ENCODE results near the gene IQSEC3.
"Not testable (repeated sequence)": the region's sequence is repeated elsewhere in the genome, so short reads cannot be mapped to it uniquely, and the experiment has no call there.

IQSEC3 gene

DNA sequence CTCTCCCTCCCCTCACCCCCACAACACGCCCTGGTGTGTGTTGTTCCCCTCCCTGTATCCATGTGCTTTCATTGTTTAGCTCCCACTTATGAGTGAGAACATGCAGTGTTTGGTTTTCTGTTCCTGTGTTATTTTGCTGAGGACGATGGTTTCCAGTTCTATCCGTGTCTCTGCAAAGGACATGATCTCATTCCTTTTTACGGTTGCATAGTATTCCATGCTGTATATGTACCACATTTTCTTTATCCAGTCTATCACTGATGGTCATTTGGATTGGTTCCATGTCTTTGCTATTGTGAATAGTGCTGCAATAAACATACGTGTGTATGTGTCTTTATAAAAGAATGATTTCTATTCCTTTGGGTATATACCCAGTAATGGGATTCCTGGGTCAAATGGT, 20.0 kb upstream of the IQSEC3 start:
- H3K27ac Mint-ChIP-seq; H3K9me3 Mint-ChIP-seq (ENCODE audit: low read depth); H3K4me1 Mint-ChIP-seq (ENCODE audit: low read depth); H3K4me3 Mint-ChIP-seq; H3K36me3 Mint-ChIP-seq: not testable (repeated sequence)
- H3K27me3 Mint-ChIP-seq: peaks cover 25% of the 10 kb centered on the region

DNA sequence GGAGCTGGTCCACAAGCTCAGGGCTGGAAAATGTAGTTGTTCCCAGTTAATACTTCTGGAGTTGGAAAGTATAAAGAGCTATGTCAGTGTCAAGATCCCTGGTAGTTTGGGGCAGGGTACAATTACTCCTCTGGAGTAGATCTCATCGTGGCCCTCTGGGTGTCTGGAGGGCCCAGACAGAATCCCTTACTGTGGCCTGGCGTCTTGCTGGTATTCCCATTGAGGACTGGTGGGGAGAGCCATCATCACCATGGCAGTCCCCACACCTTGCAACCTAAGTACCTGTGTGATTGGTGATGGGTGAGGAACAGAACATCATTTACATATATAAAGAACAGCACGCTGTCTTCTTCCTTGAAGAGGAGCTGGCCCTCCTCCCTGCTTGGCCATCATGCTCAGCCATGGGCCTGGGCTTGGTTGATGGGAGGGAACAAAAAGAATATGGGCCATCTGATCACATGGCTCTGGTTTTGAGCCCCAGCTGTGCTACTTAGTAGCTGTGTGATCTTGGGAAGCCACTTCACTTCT, 18.8 kb upstream of the IQSEC3 start:
- not testable (repeated sequence) for H3K4me3 Mint-ChIP-seq; H3K9me3 Mint-ChIP-seq (ENCODE audit: low read depth); H3K4me1 Mint-ChIP-seq (ENCODE audit: low read depth); H3K27ac Mint-ChIP-seq; H3K36me3 Mint-ChIP-seq
- peaks cover 29% of the 10 kb centered on the region for H3K27me3 Mint-ChIP-seq

- not testable (repeated sequence) for H3K27ac Mint-ChIP-seq; H3K36me3 Mint-ChIP-seq; H3K4me3 Mint-ChIP-seq; H3K9me3 Mint-ChIP-seq (ENCODE audit: low read depth); H3K4me1 Mint-ChIP-seq (ENCODE audit: low read depth)
- peaks cover 39% of the 10 kb centered on the region for H3K27me3 Mint-ChIP-seq
Observed at GRCh38 chr12:49149-49548, 17.4 kb upstream of the IQSEC3 start.

DNA sequence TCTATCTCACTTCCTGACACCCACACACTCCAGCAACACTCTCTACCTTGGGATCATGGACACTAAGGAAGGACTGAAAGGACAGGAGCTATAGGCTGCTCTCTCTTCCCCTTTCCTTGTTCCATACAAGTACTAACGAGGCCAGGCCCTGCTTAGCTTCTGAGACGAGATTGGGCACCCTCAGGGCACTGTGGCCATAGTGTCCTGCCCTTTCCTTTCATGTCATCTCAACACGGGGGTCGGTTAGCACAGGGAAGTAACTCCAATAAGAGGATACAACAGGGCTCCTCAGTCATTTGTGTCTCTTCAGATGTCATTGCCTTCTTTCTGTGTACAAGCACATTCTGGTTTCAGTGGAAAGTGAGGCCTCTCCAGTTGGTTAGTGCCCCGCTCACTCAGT, 15.5 kb upstream of the IQSEC3 start:
- not testable (repeated sequence) for H3K27ac Mint-ChIP-seq; H3K9me3 Mint-ChIP-seq (ENCODE audit: low read depth); H3K36me3 Mint-ChIP-seq; H3K4me1 Mint-ChIP-seq (ENCODE audit: low read depth); H3K4me3 Mint-ChIP-seq
- peaks cover 36% of the 10 kb centered on the region for H3K27me3 Mint-ChIP-seq

GRCh38 chr12:51962-52361, 14.6 kb upstream of the IQSEC3 start:
- H3K27me3 Mint-ChIP-seq: peaks cover 41% of the 10 kb centered on the region
- H3K36me3 Mint-ChIP-seq; H3K27ac Mint-ChIP-seq; H3K9me3 Mint-ChIP-seq (ENCODE audit: low read depth); H3K4me1 Mint-ChIP-seq (ENCODE audit: low read depth); H3K4me3 Mint-ChIP-seq: not testable (repeated sequence)

GRCh38 chr12:52902-53734, 13.4 kb upstream of the IQSEC3 start:
- H3K4me3 Mint-ChIP-seq; H3K36me3 Mint-ChIP-seq; H3K27ac Mint-ChIP-seq; H3K9me3 Mint-ChIP-seq (ENCODE audit: low read depth); H3K4me1 Mint-ChIP-seq (ENCODE audit: low read depth): not testable (repeated sequence)
- H3K27me3 Mint-ChIP-seq: peaks cover 51% of the 10 kb centered on the region

- H3K4me1 Mint-ChIP-seq (ENCODE audit: low read depth): no peaks in the 10 kb centered on the region
- peaks cover 54% of the 10 kb centered on the region for H3K27me3 Mint-ChIP-seq
- no peak overlapping the region for H3K4me3 Mint-ChIP-seq
- H3K36me3 Mint-ChIP-seq: peaks cover 5% of the 10 kb centered on the region
- H3K9me3 Mint-ChIP-seq (ENCODE audit: low read depth): peaks cover 16% of the 10 kb centered on the region
- H3K27ac Mint-ChIP-seq: no peak overlapping the region
Observed at GRCh38 chr12:53735-54730, 12.5 kb upstream of the IQSEC3 start.

DNA sequence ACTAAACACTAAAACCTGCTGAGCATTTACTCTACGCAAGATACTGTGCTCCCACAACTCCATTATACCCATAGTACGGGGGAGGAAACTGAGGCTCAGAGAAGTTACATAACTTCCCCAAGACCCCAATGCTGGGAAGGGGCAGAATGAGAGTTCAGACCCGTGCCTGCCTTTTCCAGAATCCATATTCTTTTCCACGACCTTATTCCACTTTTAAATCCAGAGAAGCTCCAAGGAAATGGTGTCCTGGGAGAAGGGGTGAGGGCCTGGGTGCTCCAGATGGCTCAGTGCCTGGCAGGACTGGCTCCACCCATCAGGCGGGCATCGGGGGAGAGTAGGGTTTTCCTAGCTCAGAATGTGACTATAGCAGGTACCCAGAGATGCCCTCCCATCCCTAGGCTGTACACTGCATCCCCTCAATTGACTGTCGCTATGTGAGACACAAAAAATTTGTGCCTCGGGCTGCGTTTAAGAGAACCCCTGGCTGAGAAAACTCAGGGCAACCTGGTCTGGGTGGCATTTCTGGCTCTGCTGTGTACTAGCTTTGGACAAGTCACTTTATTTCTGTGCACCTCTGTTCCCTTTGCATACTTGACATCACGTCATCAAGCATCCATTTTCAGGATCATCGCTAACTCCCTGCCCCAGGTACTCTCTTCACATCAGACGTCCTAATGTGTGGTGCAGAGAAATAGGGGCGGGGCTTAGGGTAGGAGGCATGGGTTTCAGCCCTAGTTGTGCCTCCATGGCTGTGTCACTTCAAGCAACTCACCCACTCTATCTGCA, 11.6 kb upstream of the IQSEC3 start:
- no peak overlapping the region for H3K4me3 Mint-ChIP-seq
- H3K36me3 Mint-ChIP-seq: peaks cover 8% of the 10 kb centered on the region
- H3K27me3 Mint-ChIP-seq: peaks cover 57% of the 10 kb centered on the region

GRCh38 chr12:56683-57346, 9.8 kb upstream of the IQSEC3 start:
- peaks cover 8% of the 10 kb centered on the region for H3K36me3 Mint-ChIP-seq
- no peak overlapping the region for H3K27ac Mint-ChIP-seq
- H3K27me3 Mint-ChIP-seq: peaks cover 57% of the 10 kb centered on the region
- no peak overlapping the region for H3K4me3 Mint-ChIP-seq
- H3K4me1 Mint-ChIP-seq (ENCODE audit: low read depth): no peaks in the 10 kb centered on the region
- H3K9me3 Mint-ChIP-seq (ENCODE audit: low read depth): peaks cover 27% of the 10 kb centered on the region

More for the DNA sequence above, 11.6 kb upstream of the IQSEC3 start:
- H3K4me1 Mint-ChIP-seq (ENCODE audit: low read depth): no peaks in the 10 kb centered on the region
- peaks cover 22% of the 10 kb centered on the region for H3K9me3 Mint-ChIP-seq (ENCODE audit: low read depth)
- no peak overlapping the region for H3K27ac Mint-ChIP-seq

- Mint-ChIP-seq H3K9me3 (ENCODE audit: low read depth) (peaks cover 27% of the 10 kb centered on the region), H3K4me3 (no peak overlapping the region), H3K27ac (no peak overlapping the region), H3K27me3 (peaks cover 58% of the 10 kb centered on the region), H3K4me1 (ENCODE audit: low read depth) (no peaks in the 10 kb centered on the region), H3K36me3 (peaks cover 8% of the 10 kb centered on the region)
Observed at GRCh38 chr12:57539-57938, 9.0 kb upstream of the IQSEC3 start.

DNA sequence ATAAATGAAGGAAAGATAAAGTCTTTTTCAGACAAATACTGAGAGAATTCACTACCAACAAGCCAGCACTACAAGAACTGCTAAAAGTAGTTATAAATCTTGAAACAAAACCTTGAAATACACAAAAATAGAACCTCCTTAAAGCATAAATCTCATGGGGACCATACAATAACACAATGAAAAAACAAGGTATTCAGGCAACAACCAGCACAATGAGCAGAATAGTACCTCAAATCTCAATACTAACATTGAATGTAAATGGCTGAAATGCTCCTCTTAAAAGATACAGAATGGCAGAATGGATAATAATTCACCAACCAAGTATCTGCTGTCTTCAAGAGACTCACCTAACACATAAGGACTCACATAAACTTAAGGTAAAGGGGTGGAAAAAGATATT, 7.7 kb upstream of the IQSEC3 start:
- H3K27me3 Mint-ChIP-seq: peaks cover 55% of the 10 kb centered on the region
- no peak overlapping the region for H3K4me3 Mint-ChIP-seq
- no peak overlapping the region for H3K27ac Mint-ChIP-seq
- peaks cover 8% of the 10 kb centered on the region for H3K36me3 Mint-ChIP-seq
- peaks cover 27% of the 10 kb centered on the region for H3K9me3 Mint-ChIP-seq (ENCODE audit: low read depth)
- no peaks in the 10 kb centered on the region for H3K4me1 Mint-ChIP-seq (ENCODE audit: low read depth)

DNA sequence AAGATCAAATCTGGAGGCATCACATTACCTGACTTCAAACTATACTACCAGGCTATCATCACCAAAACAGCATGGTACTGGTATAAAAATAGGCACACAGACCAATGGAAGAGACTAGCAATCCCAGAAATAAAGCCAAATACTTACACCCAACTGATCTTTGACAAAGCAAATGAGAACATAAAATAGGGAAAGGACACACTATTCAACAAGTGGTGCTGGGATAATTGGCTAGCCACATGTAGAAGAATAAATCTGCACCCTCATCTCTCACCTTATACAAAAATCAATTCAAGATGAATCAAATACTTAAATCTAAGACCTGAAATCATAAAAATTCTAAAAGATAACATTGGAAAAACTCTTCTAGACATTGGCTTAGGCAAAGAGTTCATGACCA, 4.7 kb upstream of the IQSEC3 start:
- not testable (repeated sequence) for H3K4me1 Mint-ChIP-seq (ENCODE audit: low read depth); H3K36me3 Mint-ChIP-seq; H3K27ac Mint-ChIP-seq; H3K4me3 Mint-ChIP-seq
- H3K9me3 Mint-ChIP-seq (ENCODE audit: low read depth): peaks cover 27% of the 10 kb centered on the region
- peaks cover 39% of the 10 kb centered on the region for H3K27me3 Mint-ChIP-seq

DNA sequence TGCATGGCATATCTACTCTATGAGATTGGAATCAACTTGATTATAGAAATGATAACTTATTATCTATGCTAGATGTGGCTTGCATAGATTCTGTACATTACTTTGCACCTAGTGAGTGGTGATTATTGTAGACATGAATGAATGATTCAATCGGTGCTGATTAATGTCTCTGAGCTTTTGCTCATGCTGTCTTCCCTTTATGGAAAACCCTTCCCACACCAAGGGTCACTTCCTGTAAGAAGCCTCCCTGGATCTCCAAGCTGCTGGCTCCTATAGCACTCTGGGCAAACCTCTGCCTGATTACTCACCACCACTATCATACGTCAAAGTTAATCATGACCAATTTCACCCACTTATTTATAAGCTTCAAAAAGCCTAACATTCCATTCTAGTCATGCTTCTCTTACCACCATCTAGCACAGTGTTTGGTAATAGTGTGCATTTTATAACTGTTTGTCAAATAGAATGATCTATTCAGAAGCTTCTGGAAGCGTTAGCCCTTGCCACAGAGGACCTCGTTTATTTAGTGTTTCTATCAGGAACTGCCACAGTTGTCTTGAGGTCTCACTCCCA, 990 bp upstream of the IQSEC3 start:
- not testable (repeated sequence) for H3K9me3 Mint-ChIP-seq (ENCODE audit: low read depth); H3K36me3 Mint-ChIP-seq; H3K27ac Mint-ChIP-seq; H3K4me1 Mint-ChIP-seq (ENCODE audit: low read depth); H3K4me3 Mint-ChIP-seq
- H3K27me3 Mint-ChIP-seq: peaks cover 25% of the 10 kb centered on the region

Data from activated naive CD8-positive, alpha-beta T cell (primary cell).